ENCODE results near the gene MGAT4C. TPM values are rescaled to one million over a fixed set of nuclear protein-coding genes. Genes with fewer than 3 reads are reported as not detected.

Gene MGAT4C
- total and polyA plus RNA-seq, 12 donors: under 0.01 to 8.3 (median 0.94) TPM

DNA sequence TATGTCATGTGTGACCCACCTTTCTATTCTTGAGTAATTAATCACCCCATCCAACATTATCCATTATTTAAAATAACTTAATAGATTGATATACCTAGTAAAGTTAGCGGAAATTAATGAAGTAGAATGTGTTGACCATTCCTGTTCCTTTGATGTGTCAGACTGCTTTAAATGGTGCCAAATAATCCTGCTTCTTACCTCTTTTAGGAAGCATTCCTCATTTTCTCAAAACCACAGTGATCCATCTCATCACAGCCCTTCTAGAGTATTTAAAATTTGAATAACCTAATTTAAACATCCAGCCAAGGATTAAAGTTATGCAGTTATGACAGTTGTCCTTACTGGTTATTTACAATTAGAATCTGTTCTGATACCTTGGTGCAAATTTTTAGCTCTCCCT is 6.9 kb downstream of the MGAT4C start:
- H3K4me3 ChIP-seq: no peak overlapping the region
- H3K27me3 ChIP-seq: no peaks in the 10 kb centered on the region
- TF ChIP-seq, protein P1, sequence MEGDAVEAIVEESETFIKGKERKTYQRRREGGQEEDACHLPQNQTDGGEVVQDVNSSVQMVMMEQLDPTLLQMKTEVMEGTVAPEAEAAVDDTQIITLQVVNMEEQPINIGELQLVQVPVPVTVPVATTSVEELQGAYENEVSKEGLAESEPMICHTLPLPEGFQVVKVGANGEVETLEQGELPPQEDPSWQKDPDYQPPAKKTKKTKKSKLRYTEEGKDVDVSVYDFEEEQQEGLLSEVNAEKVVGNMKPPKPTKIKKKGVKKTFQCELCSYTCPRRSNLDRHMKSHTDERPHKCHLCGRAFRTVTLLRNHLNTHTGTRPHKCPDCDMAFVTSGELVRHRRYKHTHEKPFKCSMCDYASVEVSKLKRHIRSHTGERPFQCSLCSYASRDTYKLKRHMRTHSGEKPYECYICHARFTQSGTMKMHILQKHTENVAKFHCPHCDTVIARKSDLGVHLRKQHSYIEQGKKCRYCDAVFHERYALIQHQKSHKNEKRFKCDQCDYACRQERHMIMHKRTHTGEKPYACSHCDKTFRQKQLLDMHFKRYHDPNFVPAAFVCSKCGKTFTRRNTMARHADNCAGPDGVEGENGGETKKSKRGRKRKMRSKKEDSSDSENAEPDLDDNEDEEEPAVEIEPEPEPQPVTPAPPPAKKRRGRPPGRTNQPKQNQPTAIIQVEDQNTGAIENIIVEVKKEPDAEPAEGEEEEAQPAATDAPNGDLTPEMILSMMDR (IDR thresholded peaks at IDR 0.05): no peak
- no peak for TF ChIP-seq POLR2A (IDR thresholded peaks at IDR 0.05)
- H3K36me3 ChIP-seq (replicated peaks in 1 of 2): no peaks in the 10 kb centered on the region
- intact Hi-C loops (cut with DNase I): no loop called here
- no peak overlapping the region for H3K27ac ChIP-seq
- no peaks in the 10 kb centered on the region for H3K4me1 ChIP-seq (replicated peaks in 1 of 2)
- 85 to 92% (median 90%) methylated on average over 1 of the region's 1 CpG for WGBS, 4 donors
- DNase-seq: no peak
- H3K9me3 ChIP-seq (replicated peaks in 1 of 3): no peaks in the 10 kb centered on the region

DNA sequence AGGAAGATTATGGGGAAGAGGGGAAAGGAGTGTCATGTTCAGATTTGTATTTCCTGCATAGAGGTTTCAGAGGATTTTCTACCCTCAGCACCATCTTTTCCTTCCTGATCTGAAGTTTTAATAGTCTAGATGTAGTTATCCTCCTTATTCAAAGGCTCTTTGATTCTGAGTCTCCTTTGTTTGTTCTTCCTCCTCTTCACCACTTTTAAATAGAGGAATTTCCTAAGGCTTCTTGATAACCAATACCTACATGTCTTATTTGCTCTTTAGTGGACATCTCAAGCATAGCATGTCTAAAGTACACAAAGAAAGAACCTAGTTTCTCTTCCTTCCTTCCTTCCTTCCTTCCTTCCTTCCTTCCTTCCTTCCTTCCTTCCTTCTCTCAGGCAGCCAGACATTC is 8.3 kb downstream of the MGAT4C start:
- H3K4me3 ChIP-seq: no peak overlapping the region
- H3K36me3 ChIP-seq (replicated peaks in 1 of 2): no peaks in the 10 kb centered on the region
- no peak overlapping the region for H3K27ac ChIP-seq
- no peaks in the 10 kb centered on the region for H3K9me3 ChIP-seq (replicated peaks in 1 of 3)
- H3K4me1 ChIP-seq (replicated peaks in 1 of 2): no peaks in the 10 kb centered on the region
- TF ChIP-seq, protein P1 (IDR thresholded peaks at IDR 0.05): no peak
- TF ChIP-seq POLR2A (IDR thresholded peaks at IDR 0.05): no peak
- intact Hi-C loops (cut with DNase I): no loop called here
- no peak for DNase-seq
- no peaks in the 10 kb centered on the region for H3K27me3 ChIP-seq

DNA sequence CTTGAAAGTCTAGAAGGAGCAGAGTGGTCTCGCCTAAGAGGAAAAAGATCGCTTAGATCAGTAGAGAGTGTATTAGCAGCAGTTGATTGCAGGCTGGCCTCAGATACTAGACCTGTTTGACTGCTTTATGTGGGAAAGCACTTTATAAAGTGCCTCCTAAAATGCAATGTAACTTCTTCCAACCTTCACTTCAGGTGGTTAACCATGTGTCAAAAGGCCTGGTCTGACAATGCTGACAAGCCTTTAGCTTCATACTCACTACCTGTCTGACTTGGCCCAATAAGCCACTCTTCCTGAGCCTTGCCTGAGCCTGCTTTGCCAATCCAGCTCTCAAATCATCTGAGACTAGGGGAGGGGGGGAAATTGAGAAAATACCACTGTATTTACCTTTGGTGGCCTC is 14.6 kb downstream of the MGAT4C start:
- H3K27ac ChIP-seq: no peak overlapping the region

DNA sequence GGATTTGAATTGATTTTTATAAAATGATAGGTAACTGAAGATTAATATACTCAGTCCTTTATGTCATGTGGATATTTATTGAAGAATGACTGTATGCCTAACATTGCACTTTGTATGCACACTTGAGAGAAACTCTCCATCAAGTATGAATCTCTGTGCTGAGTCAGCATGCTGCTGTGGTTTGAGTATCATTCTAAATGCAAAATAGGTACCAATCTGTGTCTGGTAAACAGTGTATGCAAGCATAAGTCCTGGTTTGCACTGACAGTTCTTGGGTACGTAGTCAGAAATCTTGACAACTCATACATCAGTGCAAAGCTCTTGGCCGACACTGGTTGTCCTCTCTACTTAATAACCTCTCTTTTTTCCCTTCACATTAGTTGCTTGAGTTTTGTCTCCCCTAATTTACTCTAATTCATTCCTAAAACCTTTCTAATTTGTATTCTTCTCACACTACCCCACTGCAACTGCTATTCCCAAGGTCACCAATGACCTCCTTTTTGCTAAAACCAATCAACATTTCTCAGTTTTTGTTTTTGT is 21.8 kb downstream of the MGAT4C start:
- Histone ChIP-seq H3K27me3 (no peaks in the 10 kb centered on the region), H3K27ac (no peak overlapping the region), H3K4me1 (replicated peaks in 1 of 2) (peaks cover 0 to 10% of the 10 kb centered on the region in 2 donors), H3K4me3 (no peak overlapping the region), H3K9me3 (replicated peaks in 1 of 3) (no peaks in the 10 kb centered on the region), H3K36me3 (replicated peaks in 1 of 2) (no peaks in the 10 kb centered on the region)
- 67 to 82% (median 72%) methylated on average over 2 of the region's 2 CpGs for WGBS, 4 donors
- TF ChIP-seq, protein P1 (IDR thresholded peaks at IDR 0.05): no peak
- TF ChIP-seq POLR2A (IDR thresholded peaks at IDR 0.05): no peak
- DNase-seq: no peak
- intact Hi-C loops (cut with DNase I): no loop called here

More for the DNA sequence above, 14.6 kb downstream of the MGAT4C start:
- Histone ChIP-seq H3K4me1 (replicated peaks in 1 of 2) (no peaks in the 10 kb centered on the region), H3K9me3 (replicated peaks in 1 of 3) (no peaks in the 10 kb centered on the region), H3K36me3 (replicated peaks in 1 of 2) (no peaks in the 10 kb centered on the region), H3K4me3 (no peak overlapping the region), H3K27me3 (no peaks in the 10 kb centered on the region)
- TF ChIP-seq, protein P1 (IDR thresholded peaks at IDR 0.05): no peak
- TF ChIP-seq POLR2A (IDR thresholded peaks at IDR 0.05): no peak
- intact Hi-C loops (cut with DNase I): no loop called here
- no peak for DNase-seq
- 81 to 93% (median 84%) methylated on average over 2 of the region's 2 CpGs for WGBS, 4 donors

Data from adrenal gland (tissue), 12 donors.